ENCODE results near the gene HBG1. TPM values are rescaled to one million over a fixed set of nuclear protein-coding genes. Genes with fewer than 3 reads are reported as not detected.
"Not testable (repeated sequence)": the region's sequence is repeated elsewhere in the genome, so short reads cannot be mapped to it uniquely, and the experiment has no call there.

Gene HBG1
- polyA plus RNA-seq, 1 donor (not counting 4 experiments of a cell fraction or from before 2014, with no cell fraction given), result 0.30 TPM

DNA sequence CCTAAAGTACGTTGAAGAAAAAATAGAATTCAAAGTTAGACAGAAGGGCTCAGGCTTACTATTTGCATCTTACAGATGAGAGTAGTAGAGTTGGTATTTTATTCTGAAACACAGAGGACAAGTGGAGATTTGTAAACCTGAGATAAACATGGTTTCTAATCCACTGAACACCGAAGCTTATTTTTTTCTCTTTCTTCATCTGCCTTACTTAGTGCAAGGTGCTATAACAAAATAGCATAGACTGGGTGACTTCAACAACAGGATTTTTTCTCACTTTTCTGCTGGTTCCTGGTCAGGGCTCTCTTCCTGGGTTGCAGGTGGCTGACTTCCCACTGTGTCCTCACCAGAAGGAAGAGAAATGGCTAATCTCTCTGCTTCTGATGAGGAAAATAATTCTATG, 2.1 kb upstream of the HBG1 start:
- Histone ChIP-seq H3K27ac (ENCODE audit: control insufficient read depth, insufficient read depth, low read length) (no peak overlapping the region), H3K4me1 (ENCODE audit: control insufficient read depth, extremely low read depth, insufficient read depth, low read length) (no peaks in the 10 kb centered on the region), H3K9ac (ENCODE audit: control insufficient read depth, extremely low read depth, insufficient read depth, low read length) (no peak overlapping the region), H3K36me3 (ENCODE audit: control insufficient read depth in 2 of 2, extremely low read depth in 1 of 2, insufficient read depth in 2 of 2, low read length in 2 of 2) (no peaks in the 10 kb centered on the region), H4K20me1 (ENCODE audit: control insufficient read depth, extremely low read depth, insufficient read depth, low read length) (no peaks in the 10 kb centered on the region), H3K4me2 (ENCODE audit: control insufficient read depth, extremely low read depth, insufficient read depth, low read depth, low read length) (no peak overlapping the region), H3K9me1 (ENCODE audit: control insufficient read depth, extremely low read depth, insufficient read depth, low read length) (no peaks in the 10 kb centered on the region), H3K4me3 (ENCODE audit: control insufficient read depth in 2 of 3, extremely low read depth in 1 of 3, insufficient read depth in 2 of 3, low read depth in 1 of 3, low read length in 3 of 3) (no peak overlapping the region), H3K9me3 (ENCODE audit: control insufficient read depth, low read depth, low read length) (no peaks in the 10 kb centered on the region), H3K27me3 (ENCODE audit: control insufficient read depth, extremely low read depth, insufficient read depth, low read length) (no peaks in the 10 kb centered on the region), H2AFZ (ENCODE audit: control insufficient read depth, low read length) (no peak overlapping the region), H3K79me2 (ENCODE audit: control insufficient read depth, insufficient read depth, low read length) (no peaks in the 10 kb centered on the region)
- TF ChIP-seq, protein P1, sequence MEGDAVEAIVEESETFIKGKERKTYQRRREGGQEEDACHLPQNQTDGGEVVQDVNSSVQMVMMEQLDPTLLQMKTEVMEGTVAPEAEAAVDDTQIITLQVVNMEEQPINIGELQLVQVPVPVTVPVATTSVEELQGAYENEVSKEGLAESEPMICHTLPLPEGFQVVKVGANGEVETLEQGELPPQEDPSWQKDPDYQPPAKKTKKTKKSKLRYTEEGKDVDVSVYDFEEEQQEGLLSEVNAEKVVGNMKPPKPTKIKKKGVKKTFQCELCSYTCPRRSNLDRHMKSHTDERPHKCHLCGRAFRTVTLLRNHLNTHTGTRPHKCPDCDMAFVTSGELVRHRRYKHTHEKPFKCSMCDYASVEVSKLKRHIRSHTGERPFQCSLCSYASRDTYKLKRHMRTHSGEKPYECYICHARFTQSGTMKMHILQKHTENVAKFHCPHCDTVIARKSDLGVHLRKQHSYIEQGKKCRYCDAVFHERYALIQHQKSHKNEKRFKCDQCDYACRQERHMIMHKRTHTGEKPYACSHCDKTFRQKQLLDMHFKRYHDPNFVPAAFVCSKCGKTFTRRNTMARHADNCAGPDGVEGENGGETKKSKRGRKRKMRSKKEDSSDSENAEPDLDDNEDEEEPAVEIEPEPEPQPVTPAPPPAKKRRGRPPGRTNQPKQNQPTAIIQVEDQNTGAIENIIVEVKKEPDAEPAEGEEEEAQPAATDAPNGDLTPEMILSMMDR (optimal IDR thresholded peaks at IDR 0.05 in 1 of 3, IDR thresholded peaks at IDR 0.05 in 1 of 3, conservative IDR thresholded peaks at IDR 0.05 in 1 of 3; ENCODE audit: extremely low read depth in 1 of 3, insufficient read depth in 2 of 3, low read length in 3 of 3), result no peak
- dilution Hi-C loops (cut with MboI; ENCODE audit: extremely low pct_ligation_motif_present, low sequenced_read_pairs), result no loop called here
- DNase-seq (ENCODE audit: low read depth, low spot score) (no peak), FAIRE-seq (no peak)

DNA sequence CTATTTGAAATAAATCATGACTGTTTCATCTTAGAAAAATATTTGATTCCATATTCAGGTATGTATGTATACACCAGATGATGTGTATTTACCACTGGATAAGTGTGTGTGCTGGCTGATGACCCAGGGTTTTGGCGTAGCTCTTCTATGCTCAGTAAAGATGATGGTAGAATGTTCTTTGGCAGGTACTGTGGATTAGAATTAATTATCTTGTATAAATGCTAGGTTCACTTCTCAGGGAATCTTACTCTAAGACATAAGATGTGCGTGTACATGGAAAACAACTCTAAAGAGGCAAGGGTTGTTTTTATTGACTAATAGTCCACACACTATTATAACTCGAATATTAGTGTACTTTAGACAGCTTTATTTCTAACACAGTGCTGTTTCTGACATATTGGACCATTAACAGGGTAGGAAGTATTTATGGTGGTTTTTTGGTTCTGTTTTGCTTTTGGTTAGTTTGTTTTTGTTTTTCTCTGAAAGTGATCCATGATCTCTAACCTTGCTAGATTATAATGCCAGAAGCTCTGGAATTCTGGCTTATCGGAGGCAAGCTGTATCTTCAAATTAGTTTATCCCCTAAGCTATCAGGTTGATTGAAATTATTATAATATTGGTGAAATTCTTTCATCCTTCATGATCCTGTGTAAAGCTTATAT, 1.0 kb upstream of the HBG1 start:
- TF ChIP-seq EZH2 (IDR thresholded peaks at IDR 0.05; ENCODE audit: low read length), result no peak
- TF ChIP-seq, protein P1 (optimal IDR thresholded peaks at IDR 0.05 in 1 of 3, IDR thresholded peaks at IDR 0.05 in 1 of 3, conservative IDR thresholded peaks at IDR 0.05 in 1 of 3; ENCODE audit: extremely low read depth in 1 of 3, insufficient read depth in 2 of 3, low read length in 3 of 3), result no peak
- H3K4me1 ChIP-seq (ENCODE audit: control insufficient read depth, extremely low read depth, insufficient read depth, low read length), result no peaks in the 10 kb centered on the region
- no peak overlapping the region for H3K4me2 ChIP-seq (ENCODE audit: control insufficient read depth, extremely low read depth, insufficient read depth, low read depth, low read length)
- H3K9ac ChIP-seq (ENCODE audit: control insufficient read depth, extremely low read depth, insufficient read depth, low read length), result no peak overlapping the region
- DNase-seq (ENCODE audit: low read depth, low spot score) (no peak), FAIRE-seq (no peak)
- dilution Hi-C loops (cut with MboI; ENCODE audit: extremely low pct_ligation_motif_present, low sequenced_read_pairs), result no loop called here
- H3K27me3 ChIP-seq (ENCODE audit: control insufficient read depth, extremely low read depth, insufficient read depth, low read length), result no peaks in the 10 kb centered on the region
- no peak overlapping the region for H3K4me3 ChIP-seq (ENCODE audit: control insufficient read depth in 2 of 3, extremely low read depth in 1 of 3, insufficient read depth in 2 of 3, low read depth in 1 of 3, low read length in 3 of 3)
- no peaks in the 10 kb centered on the region for H3K9me1 ChIP-seq (ENCODE audit: control insufficient read depth, extremely low read depth, insufficient read depth, low read length)
- H4K20me1 ChIP-seq (ENCODE audit: control insufficient read depth, extremely low read depth, insufficient read depth, low read length), result no peaks in the 10 kb centered on the region
- H3K79me2 ChIP-seq (ENCODE audit: control insufficient read depth, insufficient read depth, low read length), result no peaks in the 10 kb centered on the region
- H2AFZ ChIP-seq (ENCODE audit: control insufficient read depth, low read length), result no peak overlapping the region
- H3K36me3 ChIP-seq (ENCODE audit: control insufficient read depth in 2 of 2, extremely low read depth in 1 of 2, insufficient read depth in 2 of 2, low read length in 2 of 2), result no peaks in the 10 kb centered on the region
- no peaks in the 10 kb centered on the region for H3K9me3 ChIP-seq (ENCODE audit: control insufficient read depth, low read depth, low read length)
- H3K27ac ChIP-seq (ENCODE audit: control insufficient read depth, insufficient read depth, low read length), result no peak overlapping the region

DNA sequence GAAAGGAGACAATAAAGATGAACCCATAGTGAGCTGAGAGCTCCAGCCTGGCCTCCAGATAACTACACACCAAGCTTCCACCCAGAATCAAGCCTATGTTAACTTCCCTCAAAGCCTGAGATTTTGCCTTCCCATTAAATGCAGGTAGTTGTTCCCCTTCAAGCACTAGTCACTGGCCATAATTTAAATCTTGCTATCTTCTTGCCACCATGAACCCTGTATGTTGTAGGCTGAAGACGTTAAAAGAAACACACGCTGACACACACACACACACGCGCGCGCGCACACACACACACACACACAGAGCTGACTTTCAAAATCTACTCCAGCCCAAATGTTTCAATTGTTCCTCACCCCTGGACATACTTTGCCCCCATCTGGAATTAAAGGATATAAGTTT, 1.2 kb downstream of the HBG1 start:
- H3K9ac ChIP-seq (ENCODE audit: control insufficient read depth, extremely low read depth, insufficient read depth, low read length); H3K27ac ChIP-seq (ENCODE audit: control insufficient read depth, insufficient read depth, low read length); FAIRE-seq; H3K79me2 ChIP-seq (ENCODE audit: control insufficient read depth, insufficient read depth, low read length); H3K4me3 ChIP-seq (ENCODE audit: control insufficient read depth in 2 of 3, extremely low read depth in 1 of 3, insufficient read depth in 2 of 3, low read depth in 1 of 3, low read length in 3 of 3); H3K9me1 ChIP-seq (ENCODE audit: control insufficient read depth, extremely low read depth, insufficient read depth, low read length); DNase-seq (ENCODE audit: low read depth, low spot score); H4K20me1 ChIP-seq (ENCODE audit: control insufficient read depth, extremely low read depth, insufficient read depth, low read length); H3K9me3 ChIP-seq (ENCODE audit: control insufficient read depth, low read depth, low read length); H3K4me1 ChIP-seq (ENCODE audit: control insufficient read depth, extremely low read depth, insufficient read depth, low read length); H3K36me3 ChIP-seq (ENCODE audit: control insufficient read depth in 2 of 2, extremely low read depth in 1 of 2, insufficient read depth in 2 of 2, low read length in 2 of 2); H2AFZ ChIP-seq (ENCODE audit: control insufficient read depth, low read length); H3K27me3 ChIP-seq (ENCODE audit: control insufficient read depth, extremely low read depth, insufficient read depth, low read length); dilution Hi-C loops (cut with MboI; ENCODE audit: extremely low pct_ligation_motif_present, low sequenced_read_pairs); H3K4me2 ChIP-seq (ENCODE audit: control insufficient read depth, extremely low read depth, insufficient read depth, low read depth, low read length): not testable (repeated sequence)
